ENCODE results near the gene TRAPPC3. TPM values are rescaled to one million over a fixed set of nuclear protein-coding genes. Genes with fewer than 3 reads are reported as not detected.

The TRAPPC3 gene
- total RNA-seq, 1 donor = 94.6 TPM

DNA sequence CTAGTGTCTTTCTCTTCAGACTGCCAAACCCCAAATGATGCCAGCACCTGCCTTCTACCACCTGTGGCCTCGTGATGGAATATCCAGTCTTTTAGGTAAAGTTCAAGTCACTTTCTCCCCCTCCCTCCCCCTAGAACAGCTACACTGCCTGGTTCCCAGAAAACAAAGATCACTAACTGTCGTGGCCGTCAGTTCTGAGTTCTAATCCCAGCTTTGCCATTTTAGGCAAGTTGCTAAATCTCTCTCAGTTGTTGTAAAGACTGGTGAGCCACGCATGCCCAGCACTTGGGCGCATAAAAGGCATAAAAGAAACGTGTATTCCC, 648 bp upstream of the TRAPPC3 start:
- H3K4me3 ChIP-seq (ENCODE audit: low read depth, low read length) = peak overlapping the region; percentile 22
- TF ChIP-seq CTCF (IDR thresholded peaks at IDR 0.05; ENCODE audit: insufficient read depth, low read depth, low read length) = no peak
- no peak for DNase-seq (ENCODE audit: low read depth)

- peak overlapping the region; percentile 83 for H3K4me3 ChIP-seq (ENCODE audit: low read depth, low read length)
- TF ChIP-seq CTCF (IDR thresholded peaks at IDR 0.05; ENCODE audit: insufficient read depth, low read depth, low read length) = no peak
- no peak for DNase-seq (ENCODE audit: low read depth)
These were observed 457 bp downstream of the TRAPPC3 start for GRCh38 chr1:36148821-36149236.

DNA sequence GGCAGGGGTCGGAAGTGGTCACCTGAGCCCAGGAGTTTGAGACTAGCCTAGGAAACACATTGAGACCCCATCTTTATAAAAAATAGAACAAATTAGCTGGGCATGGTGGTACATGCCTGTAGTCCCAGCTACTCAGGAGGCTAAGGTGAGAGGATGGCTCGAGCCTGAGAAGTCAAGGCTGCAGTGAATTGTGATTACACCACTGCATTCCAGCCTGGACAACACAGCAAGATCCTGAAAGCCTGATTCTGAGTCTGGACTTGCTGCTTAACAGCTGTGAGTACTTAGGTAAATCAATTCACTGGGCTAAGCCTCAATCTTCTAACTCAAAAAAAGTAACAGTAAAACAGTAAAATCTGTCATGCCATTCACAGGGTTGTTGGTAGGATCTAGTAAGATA, 4.9 kb downstream of the TRAPPC3 start:
- H3K4me3 ChIP-seq (ENCODE audit: low read depth, low read length) = no peak overlapping the region
- DNase-seq (ENCODE audit: low read depth) = no peak
- no peak for TF ChIP-seq CTCF (IDR thresholded peaks at IDR 0.05; ENCODE audit: insufficient read depth, low read depth, low read length)

GRCh38 chr1:36143424-36143823, 5.9 kb downstream of the TRAPPC3 start:
- no peak for TF ChIP-seq CTCF (IDR thresholded peaks at IDR 0.05; ENCODE audit: insufficient read depth, low read depth, low read length)
- no peak for DNase-seq (ENCODE audit: low read depth)
- H3K4me3 ChIP-seq (ENCODE audit: low read depth, low read length) = no peak overlapping the region

- no peak overlapping the region for H3K4me3 ChIP-seq (ENCODE audit: low read depth, low read length)
- no peak for DNase-seq (ENCODE audit: low read depth)
- no peak for TF ChIP-seq CTCF (IDR thresholded peaks at IDR 0.05; ENCODE audit: insufficient read depth, low read depth, low read length)
These were observed 7.2 kb downstream of the TRAPPC3 start for GRCh38 chr1:36142121-36142520.

DNA sequence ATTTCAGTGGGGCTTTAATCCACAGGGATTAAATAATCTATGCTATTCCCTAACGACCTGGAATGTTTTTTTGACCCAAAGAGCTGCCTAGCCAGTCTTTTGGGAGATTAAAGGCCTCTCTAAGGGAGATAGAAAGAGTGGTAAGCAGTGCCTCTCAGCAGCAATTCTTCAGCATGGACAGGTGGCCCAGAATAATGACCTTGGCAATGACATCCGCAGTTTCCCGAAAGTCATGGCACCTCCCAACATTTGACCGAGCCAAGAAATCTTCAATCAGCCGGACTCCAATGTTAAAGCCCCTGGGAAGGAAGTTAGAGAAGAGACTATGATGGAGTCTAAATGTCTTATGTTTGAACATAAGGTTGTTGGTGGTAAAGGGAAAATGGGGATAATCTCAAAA, 9.8 kb downstream of the TRAPPC3 start:
- H3K4me3 ChIP-seq (ENCODE audit: low read depth, low read length) = no peak overlapping the region
- no peak for DNase-seq (ENCODE audit: low read depth)
- TF ChIP-seq CTCF (IDR thresholded peaks at IDR 0.05; ENCODE audit: insufficient read depth, low read depth, low read length) = no peak

- no peak overlapping the region for H3K4me3 ChIP-seq (ENCODE audit: low read depth, low read length)
- TF ChIP-seq CTCF (IDR thresholded peaks at IDR 0.05; ENCODE audit: insufficient read depth, low read depth, low read length) = no peak
- no peak for DNase-seq (ENCODE audit: low read depth)
These were observed 11.5 kb downstream of the TRAPPC3 start for GRCh38 chr1:36137776-36138175.
